CD4-positive, alpha-beta memory T cell (primary cell): ENCODE measurements around the gene COL1A2. TPM values are rescaled to one million over a fixed set of nuclear protein-coding genes. Genes with fewer than 3 reads are reported as not detected.

Experiments
- CTCF ChIA-PET: fragments of 350-600 bp; sonication (Branson Sonifier 250); formaldehyde crosslinking; loops from one replicate; lab custom pipeline; 2021; ENCODE audit warnings: inconsistent platforms; ENCODE audit not compliant: partially characterized antibody; lab: Charles Lee
- POLR2A ChIA-PET: fragments of 350-600 bp; sonication (Branson Sonifier 250); formaldehyde crosslinking; loops from one replicate; lab custom pipeline; 2021; ENCODE audit not compliant: partially characterized antibody; lab: Charles Lee
- DNase-seq, 5 donors: peaks; one replicate each; pipeline versions ENCODE4 v3.0.0 to v3.0.0-alpha.2; 2020 to 2022; ENCODE audit warnings: mixed read lengths in 1 of 5
- H3K27ac ChIP-seq: one replicate; pipeline ENCODE4 v1.7.0; 2013; ENCODE audit warnings: low read depth, low read length
- H3K27me3 ChIP-seq: 2 replicates; pipeline ENCODE4 v1.7.0; 2013; ENCODE audit warnings: mild to moderate bottlenecking, low read length, moderate library complexity; ENCODE audit not compliant: insufficient read depth
- H3K36me3 ChIP-seq: 2 replicates; pipeline ENCODE4 v1.7.0; 2013; ENCODE audit warnings: mild to moderate bottlenecking, low read length, moderate library complexity; ENCODE audit not compliant: insufficient read depth
- H3K4me1 ChIP-seq: 2 replicates; pipeline ENCODE4 v1.7.0; 2013; ENCODE audit warnings: mild to moderate bottlenecking, low read length, moderate library complexity; ENCODE audit not compliant: insufficient read depth
- H3K4me3 ChIP-seq, 2 donors: one replicate each; pipeline ENCODE4 v1.7.0; 2013; ENCODE audit warnings: low read length in 2 of 2, mild to moderate bottlenecking in 1 of 2
- H3K9me3 ChIP-seq, 2 donors: one replicate each; pipeline ENCODE4 v1.7.0; 2013; ENCODE audit warnings: low read length in 2 of 2, control low read depth in 1 of 2; ENCODE audit not compliant: control insufficient read depth in 1 of 2
- H3K27ac Mint-ChIP-seq, 7 donors: one replicate each; pipeline ENCODE4 v1.8.0; 2020 to 2021; ENCODE audit warnings: mixed read lengths in 7 of 7, mild to moderate bottlenecking in 6 of 7, inconsistent platforms in 3 of 7, moderate library complexity in 3 of 7
- H3K27me3 Mint-ChIP-seq, 2 donors: one replicate each; pipeline ENCODE4 v1.8.0; 2020 to 2021; ENCODE audit warnings: mixed read lengths in 2 of 2
- H3K36me3 Mint-ChIP-seq, 2 donors: one replicate each; pipeline ENCODE4 v1.8.0; 2020 to 2021; ENCODE audit warnings: mixed read lengths in 2 of 2, inconsistent platforms in 1 of 2, mild to moderate bottlenecking in 1 of 2
- H3K4me1 Mint-ChIP-seq, 4 donors: one replicate each; pipeline ENCODE4 v1.8.0; 2020 to 2021; ENCODE audit warnings: mixed read lengths in 4 of 4, mild to moderate bottlenecking in 1 of 4
- H3K4me3 Mint-ChIP-seq, 8 donors: one replicate each; pipeline ENCODE4 v1.8.0; 2020 to 2021; ENCODE audit warnings: mixed read lengths in 8 of 8, mild to moderate bottlenecking in 7 of 8, moderate library complexity in 6 of 8, inconsistent platforms in 3 of 8
- H3K9me3 Mint-ChIP-seq, 8 donors: one replicate each; pipeline ENCODE4 v1.8.0; 2020 to 2021; ENCODE audit warnings: mixed read lengths in 8 of 8, mild to moderate bottlenecking in 5 of 8, inconsistent platforms in 3 of 8, moderate library complexity in 1 of 8
- intact Hi-C: fragments of 100-400 bp; cut with micrococcal nuclease; formaldehyde crosslinking; loops from one replicate; pipeline ENCODE4 v1.15.1; 2023
- polyA plus RNA-seq, 2 donors: library from polyadenylated mRNA; unstranded; fragments of 300-500 nt; fragmentation: Illumina TruSeq; gene quantifications; one replicate each; pipeline ENCODE4 v1.2.3, GENCODE V29; 2021
- total RNA-seq, 2 experiments: library from RNA; stranded (reverse); gene quantifications; one replicate each; pipeline ENCODE4 v1.2.3, GENCODE V29; 2021

COL1A2 gene
- total and polyA plus RNA-seq, 4 experiments from 2014 or later = not detected

GRCh38 chr7:94392393-94392786, 2.3 kb upstream of the COL1A2 start:
- intact Hi-C loops = no loop called here

GRCh38 chr7:94393246-94394108, 1.2 kb upstream of the COL1A2 start:
- Histone ChIP-seq H3K36me3 (no peaks in the 10 kb centered on the region), H3K27ac (no peak overlapping the region), H3K9me3 (no peaks in the 10 kb centered on the region), H3K4me1 (peaks cover 11% of the 10 kb centered on the region), H3K4me3 (no peak overlapping the region), H3K27me3 (peaks cover 3% of the 10 kb centered on the region)
- ChIA-PET POLR2A (no interaction called here), CTCF (no interaction called here)
- no peak for DNase-seq
- Mint-ChIP-seq H3K9me3 (no peaks in the 10 kb centered on the region), H3K4me1 (peaks cover 5 to 11% (median 9%) of the 10 kb centered on the region in 4 donors), H3K27ac (peak overlapping the region in 1 of 7 donors; percentile 81), H3K4me3 (peak overlapping the region in 6 of 8 donors; percentile 1 to 65 (median 48)), H3K36me3 (no peaks in the 10 kb centered on the region), H3K27me3 (peaks cover 24 to 29% of the 10 kb centered on the region in 2 donors)
- intact Hi-C loops = no loop called here

More at GRCh38 chr7:94392393-94392786, 2.3 kb upstream of the COL1A2 start:
- Histone ChIP-seq H3K36me3 (no peaks in the 10 kb centered on the region), H3K27me3 (peaks cover 3% of the 10 kb centered on the region), H3K9me3 (no peaks in the 10 kb centered on the region), H3K4me3 (no peak overlapping the region), H3K27ac (no peak overlapping the region), H3K4me1 (peaks cover 11% of the 10 kb centered on the region)
- peak overlapping the region in 2 of 7 donors; percentile 19 to 85 for H3K27ac Mint-ChIP-seq
- no peaks in the 10 kb centered on the region for H3K36me3 Mint-ChIP-seq
- DNase-seq = no peak
- peaks cover 5 to 11% (median 9%) of the 10 kb centered on the region in 4 donors for H3K4me1 Mint-ChIP-seq
- ChIA-PET POLR2A (no interaction called here), CTCF (no interaction called here)
- H3K4me3 Mint-ChIP-seq = peak overlapping the region in 2 of 8 donors; percentile 73 to 74
- H3K9me3 Mint-ChIP-seq = no peaks in the 10 kb centered on the region
- peaks cover 26 to 29% of the 10 kb centered on the region in 2 donors for H3K27me3 Mint-ChIP-seq

GRCh38 chr7:94394109-94394436, 622 bp upstream of the COL1A2 start:
- Mint-ChIP-seq H3K27me3 (peaks cover 24 to 30% of the 10 kb centered on the region in 2 donors), H3K36me3 (no peaks in the 10 kb centered on the region), H3K27ac (no peak overlapping the region), H3K9me3 (peaks cover 0 to 1% (median 0%) of the 10 kb centered on the region in 8 donors), H3K4me1 (peaks cover 5 to 11% (median 9%) of the 10 kb centered on the region in 4 donors), H3K4me3 (peak overlapping the region in 3 of 8 donors; percentile 54 to 87 (median 87))
- H3K27ac ChIP-seq = no peak overlapping the region
- DNase-seq = no peak
- no peaks in the 10 kb centered on the region for H3K9me3 ChIP-seq
- peaks cover 11% of the 10 kb centered on the region for H3K4me1 ChIP-seq
- H3K36me3 ChIP-seq = no peaks in the 10 kb centered on the region
- H3K4me3 ChIP-seq = no peak overlapping the region
- H3K27me3 ChIP-seq = peaks cover 3% of the 10 kb centered on the region
- intact Hi-C loops = no loop called here
- ChIA-PET CTCF (no interaction called here), POLR2A (no interaction called here)

- peaks cover 3% of the 10 kb centered on the region for H3K27me3 ChIP-seq
- Mint-ChIP-seq H3K27me3 (peaks cover 28 to 29% of the 10 kb centered on the region in 2 donors), H3K4me1 (peaks cover 5 to 11% (median 9%) of the 10 kb centered on the region in 4 donors), H3K27ac (peak overlapping the region in 1 of 7 donors; percentile 65), H3K4me3 (peak overlapping the region in 7 of 8 donors; percentile 43 to 87 (median 58)), H3K9me3 (peaks cover 0 to 1% (median 0%) of the 10 kb centered on the region in 8 donors), H3K36me3 (no peaks in the 10 kb centered on the region)
- intact Hi-C loops = no loop called here
- no peaks in the 10 kb centered on the region for H3K36me3 ChIP-seq
- POLR2A ChIA-PET = no interaction called here
- CTCF ChIA-PET = interaction anchor here (0.7 to 1.1 kb wide), 2 partner anchors 11 to 1149 kb away, joined by 4 to 5 read pairs; no protein-coding TSS in a partner anchor
- peaks cover 11% of the 10 kb centered on the region for H3K4me1 ChIP-seq
- no peak overlapping the region for H3K27ac ChIP-seq
- H3K9me3 ChIP-seq = no peaks in the 10 kb centered on the region
- DNase-seq = peak in 3 of 5 donors; percentile 13 to 51 (median 21)
- H3K4me3 ChIP-seq = no peak overlapping the region
Observed at GRCh38 chr7:94395141-94396036, 694 bp downstream of the COL1A2 start.

- H3K4me3 Mint-ChIP-seq = no peak overlapping the region
- no peak overlapping the region for H3K4me3 ChIP-seq
- no peak overlapping the region for H3K27ac ChIP-seq
- no peaks in the 10 kb centered on the region for H3K36me3 Mint-ChIP-seq
- POLR2A ChIA-PET = no interaction called here
- intact Hi-C loops = no loop called here
- H3K36me3 ChIP-seq = no peaks in the 10 kb centered on the region
- peaks cover 5 to 11% (median 9%) of the 10 kb centered on the region in 4 donors for H3K4me1 Mint-ChIP-seq
- H3K27me3 ChIP-seq = peaks cover 3% of the 10 kb centered on the region
- CTCF ChIA-PET = interaction anchor here (0.7 to 1.1 kb wide), 2 partner anchors 12 to 1150 kb away, joined by 4 to 5 read pairs; no protein-coding TSS in a partner anchor
- H3K27ac Mint-ChIP-seq = no peak overlapping the region
- peaks cover 0 to 1% (median 0%) of the 10 kb centered on the region in 8 donors for H3K9me3 Mint-ChIP-seq
- DNase-seq = no peak
- peaks cover 28 to 32% of the 10 kb centered on the region in 2 donors for H3K27me3 Mint-ChIP-seq
- peaks cover 11% of the 10 kb centered on the region for H3K4me1 ChIP-seq
- H3K9me3 ChIP-seq = no peaks in the 10 kb centered on the region
Observed at GRCh38 chr7:94396037-94396431, 1.3 kb downstream of the COL1A2 start.

- peaks cover 28 to 32% of the 10 kb centered on the region in 2 donors for H3K27me3 Mint-ChIP-seq
- no peak overlapping the region for H3K4me3 Mint-ChIP-seq
- no peaks in the 10 kb centered on the region for H3K36me3 Mint-ChIP-seq
- Histone ChIP-seq H3K36me3 (no peaks in the 10 kb centered on the region), H3K9me3 (no peaks in the 10 kb centered on the region), H3K4me1 (peaks cover 11% of the 10 kb centered on the region), H3K27me3 (peaks cover 3% of the 10 kb centered on the region), H3K4me3 (no peak overlapping the region), H3K27ac (no peak overlapping the region)
- H3K27ac Mint-ChIP-seq = no peak overlapping the region
- ChIA-PET CTCF (no interaction called here), POLR2A (no interaction called here)
- intact Hi-C loops = no loop called here
- peaks cover 5 to 11% (median 9%) of the 10 kb centered on the region in 4 donors for H3K4me1 Mint-ChIP-seq
- peaks cover 0 to 1% (median 0%) of the 10 kb centered on the region in 8 donors for H3K9me3 Mint-ChIP-seq
- no peak for DNase-seq
Observed at GRCh38 chr7:94396596-94396995, 1.9 kb downstream of the COL1A2 start.
